ENCODE results near the gene TMC8.

DNA sequence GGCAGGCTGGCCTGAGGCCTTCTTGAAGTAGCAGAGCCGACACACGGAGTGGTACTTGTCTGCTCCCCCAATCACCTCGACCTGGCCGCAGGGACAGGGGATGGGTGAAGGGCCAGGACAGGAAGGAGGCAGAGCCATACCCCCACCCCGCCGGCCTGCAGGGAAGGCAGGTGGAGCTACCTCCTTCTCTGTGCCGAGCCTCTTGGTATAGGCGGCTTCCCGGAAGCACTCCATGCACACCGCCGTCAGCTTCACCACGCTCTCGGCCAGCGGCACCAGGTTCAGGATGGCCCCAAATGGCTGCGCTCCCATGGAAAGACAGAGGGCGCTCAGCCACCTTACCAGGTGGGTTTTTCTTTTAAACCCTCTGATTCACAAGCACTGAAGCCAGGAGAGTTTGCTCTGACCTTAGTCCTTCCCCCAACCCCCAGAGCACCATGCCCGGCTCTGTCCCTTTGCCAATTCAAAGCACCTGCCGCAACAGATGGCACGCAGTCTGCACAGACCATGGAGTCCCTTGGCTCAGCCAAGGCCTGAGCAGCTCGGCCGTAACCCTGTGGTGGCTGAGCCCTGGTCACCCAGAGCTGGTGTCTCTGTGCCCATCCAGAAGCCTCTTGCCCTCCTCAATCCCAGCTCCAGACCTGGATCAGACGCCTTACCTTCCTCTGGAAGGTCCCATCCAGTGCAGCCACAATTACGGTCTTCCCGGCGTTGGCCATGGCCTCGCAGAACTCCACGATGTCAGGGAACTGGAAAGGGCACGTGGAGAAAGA lies 44.5 kb downstream of the TMC8 start:
- TF ChIP-seq POLR2AphosphoS5 (IDR thresholded peaks at IDR 0.05), result peak in 1 of 2 donors; percentile 36
- TF ChIP-seq, protein P1, sequence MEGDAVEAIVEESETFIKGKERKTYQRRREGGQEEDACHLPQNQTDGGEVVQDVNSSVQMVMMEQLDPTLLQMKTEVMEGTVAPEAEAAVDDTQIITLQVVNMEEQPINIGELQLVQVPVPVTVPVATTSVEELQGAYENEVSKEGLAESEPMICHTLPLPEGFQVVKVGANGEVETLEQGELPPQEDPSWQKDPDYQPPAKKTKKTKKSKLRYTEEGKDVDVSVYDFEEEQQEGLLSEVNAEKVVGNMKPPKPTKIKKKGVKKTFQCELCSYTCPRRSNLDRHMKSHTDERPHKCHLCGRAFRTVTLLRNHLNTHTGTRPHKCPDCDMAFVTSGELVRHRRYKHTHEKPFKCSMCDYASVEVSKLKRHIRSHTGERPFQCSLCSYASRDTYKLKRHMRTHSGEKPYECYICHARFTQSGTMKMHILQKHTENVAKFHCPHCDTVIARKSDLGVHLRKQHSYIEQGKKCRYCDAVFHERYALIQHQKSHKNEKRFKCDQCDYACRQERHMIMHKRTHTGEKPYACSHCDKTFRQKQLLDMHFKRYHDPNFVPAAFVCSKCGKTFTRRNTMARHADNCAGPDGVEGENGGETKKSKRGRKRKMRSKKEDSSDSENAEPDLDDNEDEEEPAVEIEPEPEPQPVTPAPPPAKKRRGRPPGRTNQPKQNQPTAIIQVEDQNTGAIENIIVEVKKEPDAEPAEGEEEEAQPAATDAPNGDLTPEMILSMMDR (IDR thresholded peaks at IDR 0.05), result no peak
- no peak for TF ChIP-seq POLR2A (IDR thresholded peaks at IDR 0.05; ENCODE audit: low read depth)

Data from esophagus muscularis mucosa (tissue), 3 donors.